Adrenal gland (tissue), 5 donors: ENCODE measurements around the gene EVA1C.

ENCODE experiments used
- POLR2A ChIP-seq, 2 donors: fragments of 450-650 bp; IDR thresholded peaks; one replicate each; pipeline ENCODE4 v1.6.1; 2017; ENCODE audit warnings: antibody characterized with exemption in 2 of 2, mild to moderate bottlenecking in 2 of 2, moderate library complexity in 1 of 2
- TF ChIP-seq, protein P1 (sequence below), 6 experiments: fragments of 450-650 bp in 4 of 6; fragments of 200-600 bp in 2 of 6; sonication (generic) in 1 of 6; IDR thresholded peaks; 1 replicate in 5 of 6; 2 replicates in 1 of 6; pipeline versions ENCODE4 v1.5.1 to v1.8.0; 2016 to 2021; ENCODE audit warnings: antibody characterized with exemption in 6 of 6, mild to moderate bottlenecking in 2 of 6, moderate library complexity in 1 of 6
- donor health status: DM: no; HTN: no; CAD: no.

DNA sequence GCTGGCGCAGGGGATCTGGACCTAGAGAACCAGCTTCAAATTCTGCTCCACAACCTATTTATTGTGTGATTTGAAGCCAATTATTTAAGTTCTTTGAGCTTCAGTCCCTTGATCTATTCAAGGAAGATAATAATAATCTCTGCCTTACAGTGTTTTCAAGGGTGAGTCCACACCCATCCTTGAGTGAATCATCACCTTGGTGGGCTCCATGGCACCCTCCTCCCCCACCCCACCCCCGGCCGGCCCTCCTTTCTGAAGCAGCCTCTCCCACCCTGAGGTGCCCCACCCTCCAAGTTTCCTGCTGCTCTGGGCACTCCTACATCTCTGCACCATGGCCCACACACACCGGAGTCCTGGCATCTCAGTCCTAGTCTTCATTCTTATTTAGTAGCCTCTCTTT lies 134.5 kb downstream of the EVA1C start:
- TF ChIP-seq, protein P1, sequence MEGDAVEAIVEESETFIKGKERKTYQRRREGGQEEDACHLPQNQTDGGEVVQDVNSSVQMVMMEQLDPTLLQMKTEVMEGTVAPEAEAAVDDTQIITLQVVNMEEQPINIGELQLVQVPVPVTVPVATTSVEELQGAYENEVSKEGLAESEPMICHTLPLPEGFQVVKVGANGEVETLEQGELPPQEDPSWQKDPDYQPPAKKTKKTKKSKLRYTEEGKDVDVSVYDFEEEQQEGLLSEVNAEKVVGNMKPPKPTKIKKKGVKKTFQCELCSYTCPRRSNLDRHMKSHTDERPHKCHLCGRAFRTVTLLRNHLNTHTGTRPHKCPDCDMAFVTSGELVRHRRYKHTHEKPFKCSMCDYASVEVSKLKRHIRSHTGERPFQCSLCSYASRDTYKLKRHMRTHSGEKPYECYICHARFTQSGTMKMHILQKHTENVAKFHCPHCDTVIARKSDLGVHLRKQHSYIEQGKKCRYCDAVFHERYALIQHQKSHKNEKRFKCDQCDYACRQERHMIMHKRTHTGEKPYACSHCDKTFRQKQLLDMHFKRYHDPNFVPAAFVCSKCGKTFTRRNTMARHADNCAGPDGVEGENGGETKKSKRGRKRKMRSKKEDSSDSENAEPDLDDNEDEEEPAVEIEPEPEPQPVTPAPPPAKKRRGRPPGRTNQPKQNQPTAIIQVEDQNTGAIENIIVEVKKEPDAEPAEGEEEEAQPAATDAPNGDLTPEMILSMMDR (IDR thresholded peaks at IDR 0.05), result no peak
- no peak for TF ChIP-seq POLR2A (IDR thresholded peaks at IDR 0.05)
